Tibial artery (tissue), 4 donors: ENCODE results near the gene ABCB8.

Source experiments
- DNase-seq, 2 donors: peaks; one replicate each; pipeline ENCODE4 v3.0.0-alpha.2; 2019
- H3K27ac ChIP-seq, 2 donors: fragments of 200-600 bp; sonication (generic) in 1 of 2; 1 replicate in 1 of 2; 2 replicates in 1 of 2; pipeline ENCODE4 v1.5.1; 2018 to 2019; ENCODE audit warnings: mild to moderate bottlenecking in 1 of 2
- H3K27me3 ChIP-seq, 2 donors: fragments of 200-600 bp; sonication (generic) in 1 of 2; one replicate each; pipeline versions ENCODE4 v1.5.1 to v1.6.0; 2016 to 2019
- H3K36me3 ChIP-seq, 3 donors: fragments of 200-600 bp; sonication (generic) in 2 of 3; one replicate each; pipeline ENCODE4 v1.5.1; 2016 to 2019; ENCODE audit warnings: mild to moderate bottlenecking in 2 of 3
- H3K4me1 ChIP-seq, 4 donors: fragments of 200-600 bp; sonication (generic) in 2 of 4; 1 replicate in 3 of 4; 2 replicates in 1 of 4; pipeline ENCODE4 v1.5.1; 2016 to 2019
- H3K4me3 ChIP-seq, 2 donors: fragments of 200-600 bp; sonication (generic) in 1 of 2; 1 replicate in 1 of 2; 2 replicates in 1 of 2; pipeline ENCODE4 v1.5.1; 2018 to 2019; ENCODE audit warnings: mild to moderate bottlenecking in 2 of 2
- H3K9me3 ChIP-seq, 3 donors: fragments of 200-600 bp; sonication (generic) in 1 of 3; one replicate each; pipeline ENCODE4 v1.5.1; 2016 to 2019
- CTCF ChIP-seq, 2 experiments: fragments of 200-600 bp in 1 of 2; fragments of 450-650 bp in 1 of 2; IDR thresholded peaks; one replicate each; pipeline ENCODE4 v1.5.1; 2017 to 2019; ENCODE audit warnings: antibody characterized with exemption in 2 of 2, mild to moderate bottlenecking in 1 of 2, moderate library complexity in 1 of 2
- intact Hi-C: fragments of 100-400 bp; cut with DNase I; formaldehyde crosslinking; loops from one replicate; pipeline ENCODE4 v1.15.0; 2023; ENCODE audit warnings: low total_unique reads

Gene ABCB8

DNA sequence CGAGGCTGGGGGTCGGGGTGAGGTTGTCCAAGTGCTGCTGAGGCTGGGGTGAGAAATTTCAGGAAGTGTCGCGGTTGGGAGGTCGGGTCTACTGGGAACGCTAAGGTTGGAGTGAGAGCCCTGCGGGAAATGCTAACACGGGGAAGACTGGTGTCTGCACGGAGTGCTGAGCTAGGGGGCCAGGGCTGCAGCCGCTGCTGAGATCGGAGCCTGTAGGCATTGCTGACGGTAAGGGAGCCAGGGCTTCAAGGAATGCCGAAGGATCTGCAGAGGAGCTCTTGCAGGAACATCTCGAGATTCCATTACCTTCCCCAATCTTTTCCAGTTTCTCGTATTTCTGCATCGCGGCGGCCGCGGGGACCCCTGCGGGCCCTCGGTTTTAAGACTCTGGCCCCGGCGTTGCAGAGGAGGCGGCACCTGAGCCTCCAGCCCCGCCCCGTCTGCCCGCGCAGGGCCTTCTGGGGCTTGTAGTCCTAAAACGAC lies 29.3 kb downstream of the ABCB8 start, which contains the start of gene CDK5:
Gene CDK5 (minus strand): TSS at position 392 of the 483 bp plus-strand sequence. CDS start 49 bp downstream, at position 343.
- DNase-seq, result no peak
- no peaks in the 10 kb centered on the region for H3K27me3 ChIP-seq
- H3K27ac ChIP-seq, result peak within 1 kb of the TSS; percentile 91 to 98
- H3K36me3 ChIP-seq, result peaks cover 0 to 12% (median 0%) of the 10 kb centered on the region in 3 donors
- no peak for TF ChIP-seq CTCF (IDR thresholded peaks at IDR 0.05)
- peak within 1 kb of the TSS; percentile 65 to 81 for H3K4me3 ChIP-seq
- intact Hi-C loops, result no loop called here
- peaks cover 0 to 48% (median 42%) of the 10 kb centered on the region in 4 donors for H3K4me1 ChIP-seq
- no peaks in the 10 kb centered on the region for H3K9me3 ChIP-seq

GRCh38 chr7:151057989-151058780 lies 29.9 kb downstream of the ABCB8 start:
- intact Hi-C loops, result loop anchor here (2.0 kb wide), 2 partner anchors 29 kb away; partner anchors contain the start of genes ABCB8 and AGAP3
- Histone ChIP-seq H3K9me3 (no peaks in the 10 kb centered on the region), H3K36me3 (peaks cover 0 to 10% (median 0%) of the 10 kb centered on the region in 3 donors), H3K4me3 (peak overlapping the region; percentile 65 to 81), H3K27ac (peak overlapping the region; percentile 91 to 98), H3K27me3 (no peaks in the 10 kb centered on the region), H3K4me1 (peaks cover 0 to 54% (median 48%) of the 10 kb centered on the region in 4 donors)
- TF ChIP-seq CTCF (IDR thresholded peaks at IDR 0.05), result no peak
- peak; percentile 99 to 100 for DNase-seq

DNA sequence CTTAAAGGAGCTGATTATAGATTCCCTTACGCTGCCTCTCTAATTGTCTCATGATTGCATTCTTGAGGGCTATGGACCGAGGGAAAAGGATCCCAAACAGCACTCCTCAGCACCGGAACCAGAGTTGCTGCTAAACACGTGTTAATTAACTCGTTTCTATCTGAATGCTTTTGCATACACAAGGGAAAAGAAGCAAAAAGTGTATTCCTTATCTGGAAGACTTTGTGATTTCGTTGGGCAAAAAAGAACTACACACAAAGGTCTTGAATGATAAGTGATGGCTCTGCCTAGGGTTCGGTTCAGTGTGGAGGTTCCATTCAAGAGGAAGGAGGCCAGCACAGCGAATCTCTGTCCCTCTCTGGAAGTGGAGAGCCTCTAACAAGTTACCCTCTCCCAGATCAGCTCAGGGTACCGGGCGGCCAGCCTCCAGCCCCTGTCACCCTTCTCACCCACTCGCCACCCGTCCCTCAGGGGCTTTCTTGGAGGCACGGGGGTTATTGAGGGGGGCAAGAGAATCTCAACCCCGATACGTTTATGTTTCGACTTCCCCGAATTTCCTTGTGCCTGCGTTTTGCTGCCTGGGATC lies 30.6 kb downstream of the ABCB8 start:
- intact Hi-C loops, result loop anchor here (2.0 kb wide), 2 partner anchors 28 to 30 kb away; partner anchors contain the start of genes ABCB8 and AGAP3
- DNase-seq, result peak in 1 of 2 donors; percentile 74
- H3K4me3 ChIP-seq, result peak overlapping the region; percentile 65 to 81
- no peaks in the 10 kb centered on the region for H3K9me3 ChIP-seq
- peaks cover 0 to 5% (median 0%) of the 10 kb centered on the region in 3 donors for H3K36me3 ChIP-seq
- peaks cover 0 to 61% (median 52%) of the 10 kb centered on the region in 4 donors for H3K4me1 ChIP-seq
- peak overlapping the region; percentile 91 to 98 for H3K27ac ChIP-seq
- no peaks in the 10 kb centered on the region for H3K27me3 ChIP-seq
- no peak for TF ChIP-seq CTCF (IDR thresholded peaks at IDR 0.05)

- TF ChIP-seq CTCF (IDR thresholded peaks at IDR 0.05), result peak; percentile 42 to 45
- intact Hi-C loops, result loop anchor here (2.0 kb wide), 2 partner anchors 27 to 31 kb away; partner anchors contain the start of genes ABCB8 and AGAP3
- H3K27ac ChIP-seq, result peak within 1 kb of the TSS; percentile 91 to 98
- peaks cover 0 to 61% (median 52%) of the 10 kb centered on the region in 4 donors for H3K4me1 ChIP-seq
- H3K36me3 ChIP-seq, result peaks cover 4 to 8% (median 4%) of the 10 kb centered on the region in 3 donors
- no peaks in the 10 kb centered on the region for H3K27me3 ChIP-seq
- DNase-seq, result peak; percentile 77 to 92
- peak within 1 kb of the TSS; percentile 65 to 81 for H3K4me3 ChIP-seq
- H3K9me3 ChIP-seq, result no peaks in the 10 kb centered on the region
Observed at GRCh38 chr7:151059367-151060112, 31.3 kb downstream of the ABCB8 start, which contains the start of gene SLC4A2. TSS of gene SLC4A2 (plus strand) at chr7:151059589. CDS start at chr7:151061988, 2,399 bp downstream.

- Histone ChIP-seq H3K4me1 (peaks cover 0 to 61% (median 52%) of the 10 kb centered on the region in 4 donors), H3K27me3 (no peaks in the 10 kb centered on the region), H3K4me3 (peak overlapping the region; percentile 65 to 81), H3K36me3 (peaks cover 9 to 13% (median 10%) of the 10 kb centered on the region in 3 donors), H3K9me3 (no peaks in the 10 kb centered on the region), H3K27ac (peak overlapping the region; percentile 91 to 98)
- peak in 1 of 2 experiments; percentile 3 for TF ChIP-seq CTCF (IDR thresholded peaks at IDR 0.05)
- intact Hi-C loops, result no loop called here
- DNase-seq, result no peak
Observed at GRCh38 chr7:151060113-151060415, 31.8 kb downstream of the ABCB8 start.
